Calu3 (cell line): ENCODE measurements around the gene MC3R. TPM values are rescaled to one million over a fixed set of nuclear protein-coding genes. Genes with fewer than 3 reads are reported as not detected.

ENCODE experiments used
- BruUV-seq: library from RNA; stranded (reverse); fragments of 400-500 nt; replicated peaks from 2 replicates; lab custom pipeline; 2021; lab: Mats Ljungman, UMichigan
- CTCF ChIA-PET: fragments of 300-600 bp; sonication (Branson Sonifier 250); formaldehyde crosslinking; loops from one replicate; lab custom pipeline; 2022; ENCODE audit warnings: antibody characterized with exemption; lab: Charles Lee
- DNase-seq: peaks from one replicate; pipeline ENCODE4 v3.0.0; 2022
- H3K27ac Mint-ChIP-seq: one replicate; pipeline ENCODE4 v1.8.0; 2022; ENCODE audit warnings: mixed read lengths; ENCODE audit not compliant: unreplicated experiment
- H3K27me3 Mint-ChIP-seq: one replicate; pipeline ENCODE4 v1.8.0; 2022; ENCODE audit warnings: mixed read lengths; ENCODE audit not compliant: unreplicated experiment
- H3K36me3 Mint-ChIP-seq: one replicate; pipeline ENCODE4 v1.8.0; 2022; ENCODE audit warnings: mild to moderate bottlenecking, moderate library complexity, mixed read lengths; ENCODE audit not compliant: insufficient read depth, unreplicated experiment
- H3K4me1 Mint-ChIP-seq: one replicate; pipeline ENCODE4 v1.8.0; 2022; ENCODE audit warnings: mild to moderate bottlenecking, low read depth, mixed read lengths; ENCODE audit not compliant: unreplicated experiment
- H3K4me3 Mint-ChIP-seq: one replicate; pipeline ENCODE4 v1.8.0; 2022; ENCODE audit warnings: mild to moderate bottlenecking, low read depth, moderate library complexity, mixed read lengths; ENCODE audit not compliant: unreplicated experiment
- H3K9me3 Mint-ChIP-seq: one replicate; pipeline ENCODE4 v1.8.0; 2022; ENCODE audit warnings: low read depth, mixed read lengths; ENCODE audit not compliant: unreplicated experiment
- intact Hi-C: fragments of 100-400 bp; cut with micrococcal nuclease; formaldehyde crosslinking; loops from one replicate; pipeline ENCODE4 v1.10.0; 2022; ENCODE audit not compliant: unreplicated experiment
- total RNA-seq: library from RNA; stranded (reverse); gene quantifications from 2 replicates; pipeline ENCODE4 v1.2.3, GENCODE V29; 2022
- TF ChIP-seq, protein P1 (sequence below): fragments of 200-600 bp; IDR thresholded peaks from one replicate; pipeline ENCODE4 v1.8.0; 2022; ENCODE audit warnings: antibody characterized with exemption; ENCODE audit not compliant: unreplicated experiment

The MC3R gene
- total RNA-seq, 1 experiment from 2014 or later = not detected

DNA sequence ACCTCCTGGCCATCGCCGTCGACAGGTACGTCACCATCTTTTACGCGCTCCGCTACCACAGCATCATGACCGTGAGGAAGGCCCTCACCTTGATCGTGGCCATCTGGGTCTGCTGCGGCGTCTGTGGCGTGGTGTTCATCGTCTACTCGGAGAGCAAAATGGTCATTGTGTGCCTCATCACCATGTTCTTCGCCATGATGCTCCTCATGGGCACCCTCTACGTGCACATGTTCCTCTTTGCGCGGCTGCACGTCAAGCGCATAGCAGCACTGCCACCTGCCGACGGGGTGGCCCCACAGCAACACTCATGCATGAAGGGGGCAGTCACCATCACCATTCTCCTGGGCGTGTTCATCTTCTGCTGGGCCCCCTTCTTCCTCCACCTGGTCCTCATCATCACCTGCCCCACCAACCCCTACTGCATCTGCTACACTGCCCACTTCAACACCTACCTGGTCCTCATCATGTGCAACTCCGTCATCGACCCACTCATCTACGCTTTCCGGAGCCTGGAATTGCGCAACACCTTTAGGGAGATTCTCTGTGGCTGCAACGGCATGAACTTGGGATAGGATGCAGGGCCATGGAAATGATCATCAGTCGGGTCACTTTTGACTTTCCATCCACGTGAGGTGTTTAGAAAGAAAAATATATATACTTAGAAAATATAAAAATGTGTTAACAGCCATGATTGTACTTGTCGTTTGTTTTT is 868 bp downstream of the MC3R start:
- DNase-seq = peak; percentile 4

DNA sequence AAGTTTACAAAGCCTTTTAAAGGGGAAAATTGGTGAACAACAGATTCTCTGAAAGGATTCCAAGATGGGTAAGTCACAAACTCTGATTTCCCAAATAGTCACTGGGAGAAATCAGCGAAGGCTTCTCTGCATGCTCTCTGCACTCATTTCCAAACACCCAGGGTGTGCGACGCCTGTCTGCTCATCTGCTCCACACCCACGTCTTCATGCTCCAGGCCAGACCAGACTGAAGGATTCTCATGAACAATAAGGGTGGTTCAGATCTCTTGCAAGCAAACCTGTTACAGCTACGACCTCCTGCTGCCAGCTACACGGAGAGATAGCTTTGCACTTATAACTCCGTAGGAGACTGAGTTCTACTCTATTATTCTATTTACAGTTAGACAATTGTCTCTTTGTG is 1.4 kb downstream of the MC3R start:
- intact Hi-C loops = loop anchor here (2.0 kb wide), 1 partner anchor 93 kb away; no protein-coding TSS in a partner anchor
- Mint-ChIP-seq H3K9me3 (no peaks in the 10 kb centered on the region), H3K4me1 (no peaks in the 10 kb centered on the region), H3K27ac (no peak overlapping the region), H3K27me3 (peaks cover 52% of the 10 kb centered on the region), H3K4me3 (no peak overlapping the region), H3K36me3 (no peaks in the 10 kb centered on the region)
- TF ChIP-seq, protein P1, sequence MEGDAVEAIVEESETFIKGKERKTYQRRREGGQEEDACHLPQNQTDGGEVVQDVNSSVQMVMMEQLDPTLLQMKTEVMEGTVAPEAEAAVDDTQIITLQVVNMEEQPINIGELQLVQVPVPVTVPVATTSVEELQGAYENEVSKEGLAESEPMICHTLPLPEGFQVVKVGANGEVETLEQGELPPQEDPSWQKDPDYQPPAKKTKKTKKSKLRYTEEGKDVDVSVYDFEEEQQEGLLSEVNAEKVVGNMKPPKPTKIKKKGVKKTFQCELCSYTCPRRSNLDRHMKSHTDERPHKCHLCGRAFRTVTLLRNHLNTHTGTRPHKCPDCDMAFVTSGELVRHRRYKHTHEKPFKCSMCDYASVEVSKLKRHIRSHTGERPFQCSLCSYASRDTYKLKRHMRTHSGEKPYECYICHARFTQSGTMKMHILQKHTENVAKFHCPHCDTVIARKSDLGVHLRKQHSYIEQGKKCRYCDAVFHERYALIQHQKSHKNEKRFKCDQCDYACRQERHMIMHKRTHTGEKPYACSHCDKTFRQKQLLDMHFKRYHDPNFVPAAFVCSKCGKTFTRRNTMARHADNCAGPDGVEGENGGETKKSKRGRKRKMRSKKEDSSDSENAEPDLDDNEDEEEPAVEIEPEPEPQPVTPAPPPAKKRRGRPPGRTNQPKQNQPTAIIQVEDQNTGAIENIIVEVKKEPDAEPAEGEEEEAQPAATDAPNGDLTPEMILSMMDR = no peak
- CTCF ChIA-PET = no interaction called here
- no peak for DNase-seq
- no TSS peak for BruUV-seq

More for the DNA sequence above, 868 bp downstream of the MC3R start:
- TF ChIP-seq, protein P1 = no peak
- no peak overlapping the region for H3K4me3 Mint-ChIP-seq
- BruUV-seq = no TSS peak
- H3K4me1 Mint-ChIP-seq = no peaks in the 10 kb centered on the region
- CTCF ChIA-PET = no interaction called here
- H3K9me3 Mint-ChIP-seq = no peaks in the 10 kb centered on the region
- peaks cover 52% of the 10 kb centered on the region for H3K27me3 Mint-ChIP-seq
- H3K27ac Mint-ChIP-seq = no peak overlapping the region
- no peaks in the 10 kb centered on the region for H3K36me3 Mint-ChIP-seq
- intact Hi-C loops = loop anchor here (2.0 kb wide), 1 partner anchor 93 kb away; no protein-coding TSS in a partner anchor

DNA sequence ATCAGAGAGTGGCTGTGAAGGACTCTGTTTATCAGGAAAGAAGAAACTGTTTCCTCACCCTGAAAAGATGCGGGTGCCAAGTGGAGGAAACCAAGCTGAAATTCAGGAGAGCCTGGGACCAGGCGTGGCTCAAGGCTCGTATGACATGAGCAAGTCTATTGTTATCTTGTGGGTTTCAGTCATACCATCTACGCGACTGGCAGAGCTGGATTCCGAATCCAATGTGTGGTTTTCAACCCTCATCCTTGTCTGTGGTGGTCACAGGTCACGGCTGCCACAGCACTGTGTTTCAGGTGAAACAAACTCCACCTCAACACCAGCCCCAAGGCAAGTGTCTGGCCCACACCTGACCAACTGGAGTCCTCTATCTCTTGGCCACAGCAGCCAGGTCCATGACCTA is 9.1 kb downstream of the MC3R start:
- H3K27me3 Mint-ChIP-seq = peaks cover 58% of the 10 kb centered on the region
- no peaks in the 10 kb centered on the region for H3K9me3 Mint-ChIP-seq
- no peak for DNase-seq
- intact Hi-C loops = no loop called here
- CTCF ChIA-PET = no interaction called here
- no peaks in the 10 kb centered on the region for H3K36me3 Mint-ChIP-seq
- no peaks in the 10 kb centered on the region for H3K4me1 Mint-ChIP-seq
- H3K4me3 Mint-ChIP-seq = no peak overlapping the region
- no peak overlapping the region for H3K27ac Mint-ChIP-seq
- TF ChIP-seq, protein P1 = no peak
- BruUV-seq = no TSS peak

DNA sequence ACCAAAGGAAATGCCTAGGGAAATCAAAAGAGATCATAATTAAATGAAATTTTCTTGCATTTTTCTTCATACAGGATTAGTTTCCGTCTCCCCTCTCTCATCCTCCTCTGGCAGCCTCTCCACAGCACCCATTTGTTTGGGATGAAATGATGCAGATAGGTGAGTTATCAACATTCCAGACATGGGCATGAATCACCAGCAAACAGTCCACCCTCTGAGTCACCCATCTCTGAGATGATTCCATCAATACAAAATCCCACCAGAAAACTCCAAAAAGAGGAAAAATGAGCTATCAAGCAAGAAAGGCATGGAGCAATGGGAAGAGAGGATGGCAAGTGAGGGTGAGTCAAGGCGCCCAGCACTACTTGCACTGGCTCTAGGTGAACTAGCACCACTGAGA is 11.4 kb downstream of the MC3R start:
- H3K27me3 Mint-ChIP-seq = peaks cover 69% of the 10 kb centered on the region
- DNase-seq = no peak
- no peaks in the 10 kb centered on the region for H3K36me3 Mint-ChIP-seq
- no TSS peak for BruUV-seq
- H3K27ac Mint-ChIP-seq = no peak overlapping the region
- TF ChIP-seq, protein P1 = no peak
- H3K4me1 Mint-ChIP-seq = no peaks in the 10 kb centered on the region
- H3K4me3 Mint-ChIP-seq = no peak overlapping the region
- intact Hi-C loops = no loop called here
- no peaks in the 10 kb centered on the region for H3K9me3 Mint-ChIP-seq
- CTCF ChIA-PET = no interaction called here
